Memory B cell (primary cell): ENCODE results near the gene AIG1.

Experiments
- ATAC-seq: fragments of 150-1000 bp; cut with Tn5 transposase; 2 replicates; pipeline ENCODE4 v1.10.0; 2021; ENCODE audit warnings: low read depth, mild to moderate bottlenecking, moderate library complexity
- DNase-seq, 2 donors: peaks; one replicate each; pipeline ENCODE4 v3.0.0; 2022; ENCODE audit warnings: low spot score in 2 of 2
- H3K27ac Mint-ChIP-seq: one replicate; pipeline ENCODE4 v1.8.0; 2022; ENCODE audit warnings: mild to moderate bottlenecking, moderate library complexity, mixed read lengths
- H3K27me3 Mint-ChIP-seq: one replicate; pipeline ENCODE4 v1.8.0; 2022; ENCODE audit warnings: mixed read lengths
- H3K36me3 Mint-ChIP-seq: one replicate; pipeline ENCODE4 v1.8.0; 2022; ENCODE audit warnings: mild to moderate bottlenecking, mixed read lengths
- H3K4me1 Mint-ChIP-seq: one replicate; pipeline ENCODE4 v1.8.0; 2022; ENCODE audit warnings: mixed read lengths
- H3K4me3 Mint-ChIP-seq: one replicate; pipeline ENCODE4 v1.8.0; 2022; ENCODE audit warnings: mild to moderate bottlenecking, moderate library complexity, mixed read lengths
- H3K9me3 Mint-ChIP-seq: one replicate; pipeline ENCODE4 v1.8.0; 2022; ENCODE audit warnings: mixed read lengths

The AIG1 gene

DNA sequence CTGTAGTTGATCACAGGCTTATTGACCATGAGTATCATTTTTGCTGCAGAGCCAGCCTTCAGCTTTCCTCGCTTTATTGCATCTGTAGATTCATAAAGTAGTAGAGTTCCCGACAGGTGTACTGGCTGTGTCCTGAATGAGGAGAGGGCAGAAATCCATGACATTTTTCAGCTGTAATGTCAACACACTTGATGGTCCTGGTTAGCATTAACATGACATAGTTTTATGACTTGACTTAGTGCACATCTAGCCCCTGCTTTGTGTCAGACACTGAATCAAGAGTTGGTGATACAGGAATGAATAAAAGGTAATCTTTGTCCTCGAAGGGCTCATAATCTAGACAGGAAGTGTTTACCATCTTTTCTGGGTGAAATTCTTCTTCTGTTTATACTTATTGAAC lies 55.0 kb downstream of the AIG1 start:
- H3K36me3 Mint-ChIP-seq, result peaks cover 20% of the 10 kb centered on the region
- H3K4me3 Mint-ChIP-seq, result no peak overlapping the region
- H3K27me3 Mint-ChIP-seq, result no peaks in the 10 kb centered on the region
- H3K27ac Mint-ChIP-seq, result no peak overlapping the region
- DNase-seq (no peak), ATAC-seq (no peak)
- peaks cover 3% of the 10 kb centered on the region for H3K9me3 Mint-ChIP-seq
- H3K4me1 Mint-ChIP-seq, result peaks cover 8% of the 10 kb centered on the region

DNA sequence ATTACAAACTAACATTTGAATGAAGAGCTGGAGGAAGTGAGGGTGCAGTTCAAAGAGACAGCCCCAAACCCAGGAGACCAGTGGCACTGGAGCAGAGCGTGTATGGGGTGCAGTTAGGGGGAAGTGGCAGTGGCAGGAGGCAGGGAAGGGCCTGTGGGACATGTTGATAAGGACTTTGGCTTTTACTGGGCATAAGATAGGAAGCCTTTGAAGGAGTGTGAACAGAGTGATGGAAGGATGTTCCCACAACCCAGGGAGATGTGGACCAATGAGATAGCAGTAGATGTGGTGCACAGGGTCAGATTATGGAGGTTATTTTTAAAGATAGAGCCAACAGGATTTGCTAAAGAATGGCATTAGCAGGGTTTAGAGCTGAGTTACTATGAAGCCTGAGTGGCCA lies 56.4 kb downstream of the AIG1 start:
- Mint-ChIP-seq H3K4me1 (peaks cover under 1% of the 10 kb centered on the region), H3K27me3 (no peaks in the 10 kb centered on the region), H3K9me3 (peaks cover 7% of the 10 kb centered on the region), H3K27ac (no peak overlapping the region), H3K4me3 (no peak overlapping the region), H3K36me3 (peaks cover 19% of the 10 kb centered on the region)
- ATAC-seq (no peak), DNase-seq (no peak)

DNA sequence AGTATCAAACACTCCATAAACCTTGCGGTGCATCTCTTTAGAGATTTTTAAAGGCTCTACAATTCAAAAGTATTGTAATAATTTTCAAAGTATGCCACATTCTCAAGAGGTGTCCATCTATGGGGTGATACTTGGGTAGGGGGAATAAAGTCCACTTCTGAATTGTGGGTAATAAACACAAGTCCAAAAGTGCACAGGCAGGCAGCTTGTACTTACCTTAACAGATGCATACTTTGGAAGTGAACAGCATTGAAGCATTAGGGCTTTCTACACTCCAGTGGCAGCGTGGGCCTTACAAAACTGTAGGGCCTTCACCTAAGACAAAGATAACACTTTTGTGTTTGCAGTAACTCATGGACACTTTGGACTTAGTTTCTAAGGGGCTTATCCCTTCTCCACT lies 58.6 kb downstream of the AIG1 start:
- DNase-seq, result no peak
- Mint-ChIP-seq H3K9me3 (peaks cover 8% of the 10 kb centered on the region), H3K4me1 (no peaks in the 10 kb centered on the region), H3K36me3 (peaks cover 23% of the 10 kb centered on the region), H3K27me3 (no peaks in the 10 kb centered on the region), H3K27ac (no peak overlapping the region), H3K4me3 (no peak overlapping the region)
- no peak for ATAC-seq

DNA sequence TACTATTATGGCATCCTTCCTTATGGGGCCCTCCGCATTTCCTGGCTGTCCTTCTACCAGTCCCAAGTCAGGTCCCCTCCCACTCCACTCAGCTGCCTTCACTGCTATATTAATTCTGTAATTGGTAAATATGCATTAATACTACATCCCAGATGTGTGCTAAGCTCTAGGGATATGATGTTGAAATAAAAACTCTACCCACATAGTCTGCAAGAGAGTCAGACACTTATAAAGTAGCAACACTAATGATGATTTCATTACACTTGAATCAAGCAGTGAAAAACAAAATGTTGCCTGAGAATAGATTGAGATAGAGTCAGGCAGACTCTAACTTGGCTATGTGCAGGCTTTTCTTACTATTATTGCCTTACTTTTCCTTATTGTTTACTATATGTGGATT lies 62.4 kb downstream of the AIG1 start:
- Mint-ChIP-seq H3K4me3 (no peak overlapping the region), H3K27ac (no peak overlapping the region), H3K36me3 (peaks cover 18% of the 10 kb centered on the region), H3K9me3 (peaks cover 8% of the 10 kb centered on the region), H3K27me3 (no peaks in the 10 kb centered on the region), H3K4me1 (no peaks in the 10 kb centered on the region)
- ATAC-seq (no peak), DNase-seq (no peak)

DNA sequence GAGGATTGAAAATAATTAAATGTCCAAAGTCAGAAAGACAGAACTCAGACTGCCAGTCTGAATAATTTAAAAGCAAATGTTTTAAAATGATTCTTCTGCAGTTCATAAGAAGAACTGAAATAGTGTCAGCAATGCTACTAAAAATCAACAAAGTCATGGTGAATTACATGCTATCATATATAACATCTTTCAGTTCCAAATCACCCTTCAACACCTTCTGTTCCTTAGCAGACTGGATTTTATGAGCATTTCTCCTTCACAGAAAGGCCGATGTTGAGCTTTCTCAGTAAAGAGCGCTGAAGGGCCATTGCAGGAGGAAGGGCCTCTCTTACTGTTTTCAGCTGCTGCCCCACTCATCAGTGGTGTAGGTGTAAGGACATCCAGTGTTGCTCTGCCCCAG lies 63.3 kb downstream of the AIG1 start:
- peaks cover 8% of the 10 kb centered on the region for H3K9me3 Mint-ChIP-seq
- H3K4me3 Mint-ChIP-seq, result no peak overlapping the region
- H3K36me3 Mint-ChIP-seq, result peaks cover 21% of the 10 kb centered on the region
- no peaks in the 10 kb centered on the region for H3K27me3 Mint-ChIP-seq
- DNase-seq, result no peak
- H3K4me1 Mint-ChIP-seq, result no peaks in the 10 kb centered on the region
- no peak overlapping the region for H3K27ac Mint-ChIP-seq
- ATAC-seq, result no peak

DNA sequence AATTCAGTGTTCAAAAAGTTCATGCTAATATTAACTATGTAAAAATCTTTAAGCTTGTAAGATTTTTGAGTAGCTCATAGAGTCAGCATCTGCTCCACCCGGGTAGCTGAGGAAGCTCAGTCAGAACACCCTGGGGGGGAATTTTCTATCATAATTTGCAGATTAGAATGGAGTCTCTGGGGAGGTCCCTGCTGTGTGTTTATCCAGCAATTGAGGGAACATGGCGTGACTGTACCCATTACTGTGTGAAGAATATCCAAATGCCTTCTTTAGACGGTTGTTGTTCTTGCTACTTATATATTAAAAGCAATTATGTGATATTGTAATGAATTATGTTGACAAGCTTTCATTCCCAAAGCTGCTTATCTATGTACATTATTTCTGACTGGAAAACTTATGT lies 64.8 kb downstream of the AIG1 start:
- no peak for ATAC-seq
- Mint-ChIP-seq H3K27ac (no peak overlapping the region), H3K4me3 (no peak overlapping the region), H3K27me3 (no peaks in the 10 kb centered on the region), H3K36me3 (peaks cover 19% of the 10 kb centered on the region), H3K9me3 (peaks cover 6% of the 10 kb centered on the region), H3K4me1 (no peaks in the 10 kb centered on the region)
- no peak for DNase-seq

DNA sequence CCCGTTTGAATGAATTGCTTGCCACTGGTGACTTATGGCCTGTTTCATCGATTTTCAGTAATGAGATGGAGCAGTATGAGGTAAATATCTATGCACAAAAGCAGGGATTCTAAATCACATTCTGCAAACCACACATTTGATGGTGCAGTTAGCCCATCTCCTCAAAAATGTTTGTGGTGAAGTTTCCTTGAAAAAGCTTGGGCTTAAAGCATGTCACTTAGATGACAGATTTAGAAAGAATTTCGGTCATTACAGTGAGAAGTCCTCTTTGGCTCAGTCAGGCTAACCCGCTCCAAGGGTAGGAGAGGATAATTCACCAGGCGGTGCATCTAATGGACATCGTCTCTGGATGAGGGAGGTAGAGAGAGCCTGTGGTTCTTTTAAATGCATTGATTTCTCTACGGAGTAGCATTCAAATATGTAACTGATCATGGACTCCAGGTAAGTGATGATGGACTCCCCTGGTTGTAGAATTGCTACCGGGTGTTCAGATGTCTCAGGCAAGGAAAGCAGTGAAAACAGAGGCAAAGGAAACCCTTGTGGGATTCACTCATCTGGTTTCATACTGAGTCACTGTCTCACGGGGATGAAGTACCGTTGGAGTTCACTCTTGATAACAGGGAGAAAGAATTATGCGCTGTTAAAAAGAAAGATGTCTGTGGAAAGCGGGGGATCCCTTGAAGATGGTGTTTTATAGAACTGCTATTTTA lies 65.3 kb downstream of the AIG1 start:
- H3K4me3 Mint-ChIP-seq, result no peak overlapping the region
- H3K36me3 Mint-ChIP-seq, result peaks cover 24% of the 10 kb centered on the region
- H3K27me3 Mint-ChIP-seq, result no peaks in the 10 kb centered on the region
- H3K9me3 Mint-ChIP-seq, result peaks cover 10% of the 10 kb centered on the region
- no peak for DNase-seq
- ATAC-seq, result no peak
- H3K4me1 Mint-ChIP-seq, result no peaks in the 10 kb centered on the region
- H3K27ac Mint-ChIP-seq, result no peak overlapping the region

DNA sequence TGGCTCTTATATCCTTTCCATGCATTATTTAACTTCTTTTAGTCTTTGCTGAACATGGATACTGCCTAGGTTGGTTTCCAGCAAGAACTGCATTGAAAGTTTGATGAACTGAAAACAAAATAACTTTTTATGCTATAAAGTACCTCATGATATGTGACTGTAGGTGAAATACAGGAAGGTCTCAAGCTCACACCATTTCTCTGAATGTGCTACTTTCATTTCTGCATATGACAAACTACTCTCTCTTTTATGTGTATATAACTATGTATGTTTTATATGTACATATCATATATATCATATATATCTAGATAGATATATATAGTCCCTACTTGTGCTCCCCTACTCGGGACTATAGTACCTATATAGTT lies 65.9 kb downstream of the AIG1 start:
- DNase-seq (no peak), ATAC-seq (no peak)
- no peaks in the 10 kb centered on the region for H3K4me1 Mint-ChIP-seq
- no peak overlapping the region for H3K4me3 Mint-ChIP-seq
- H3K27ac Mint-ChIP-seq, result no peak overlapping the region
- no peaks in the 10 kb centered on the region for H3K27me3 Mint-ChIP-seq
- H3K36me3 Mint-ChIP-seq, result peaks cover 25% of the 10 kb centered on the region
- H3K9me3 Mint-ChIP-seq, result peaks cover 9% of the 10 kb centered on the region

- peaks cover 8% of the 10 kb centered on the region for H3K9me3 Mint-ChIP-seq
- peaks cover 23% of the 10 kb centered on the region for H3K36me3 Mint-ChIP-seq
- no peak for ATAC-seq
- H3K27me3 Mint-ChIP-seq, result no peaks in the 10 kb centered on the region
- H3K4me3 Mint-ChIP-seq, result no peak overlapping the region
- no peaks in the 10 kb centered on the region for H3K4me1 Mint-ChIP-seq
- H3K27ac Mint-ChIP-seq, result no peak overlapping the region
- no peak for DNase-seq
Measured at GRCh38 chr6:143127941-143128680, 67.4 kb downstream of the AIG1 start.

- peaks cover 23% of the 10 kb centered on the region for H3K36me3 Mint-ChIP-seq
- no peak for DNase-seq
- peaks cover 8% of the 10 kb centered on the region for H3K9me3 Mint-ChIP-seq
- H3K4me3 Mint-ChIP-seq, result no peak overlapping the region
- no peak overlapping the region for H3K27ac Mint-ChIP-seq
- no peak for ATAC-seq
- no peaks in the 10 kb centered on the region for H3K4me1 Mint-ChIP-seq
- H3K27me3 Mint-ChIP-seq, result no peaks in the 10 kb centered on the region
Measured at GRCh38 chr6:143128681-143129015, 68.0 kb downstream of the AIG1 start.

DNA sequence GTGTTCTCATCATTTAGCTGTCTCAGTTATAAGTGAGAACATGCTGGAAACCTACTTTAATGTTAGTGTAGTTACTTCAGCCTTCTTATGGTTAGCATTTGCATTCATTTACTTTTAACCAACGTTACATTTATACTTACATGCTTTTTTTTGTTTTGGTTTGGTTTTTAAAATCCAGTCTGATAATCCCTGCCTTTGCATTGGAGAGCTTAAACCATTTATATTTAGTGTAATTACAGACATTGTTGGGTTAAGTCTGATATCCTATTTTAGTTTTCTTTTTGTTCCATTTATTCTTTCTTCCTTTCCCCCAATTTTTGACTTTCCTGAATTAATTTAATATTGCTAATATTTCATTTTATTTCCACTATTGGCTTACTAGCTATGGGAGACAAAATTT lies 70.2 kb downstream of the AIG1 start:
- H3K4me3 Mint-ChIP-seq, result no peak overlapping the region
- ATAC-seq (no peak), DNase-seq (no peak)
- no peaks in the 10 kb centered on the region for H3K27me3 Mint-ChIP-seq
- peaks cover 21% of the 10 kb centered on the region for H3K36me3 Mint-ChIP-seq
- H3K27ac Mint-ChIP-seq, result no peak overlapping the region
- H3K4me1 Mint-ChIP-seq, result no peaks in the 10 kb centered on the region
- peaks cover 8% of the 10 kb centered on the region for H3K9me3 Mint-ChIP-seq

GRCh38 chr6:143135325-143135724 lies 74.6 kb downstream of the AIG1 start:
- ATAC-seq, result no peak
- Mint-ChIP-seq H3K4me1 (no peaks in the 10 kb centered on the region), H3K4me3 (no peak overlapping the region), H3K36me3 (peaks cover 41% of the 10 kb centered on the region), H3K9me3 (peaks cover 12% of the 10 kb centered on the region), H3K27ac (no peak overlapping the region), H3K27me3 (no peaks in the 10 kb centered on the region)
- no peak for DNase-seq

- Mint-ChIP-seq H3K27ac (no peak overlapping the region), H3K9me3 (peaks cover 10% of the 10 kb centered on the region), H3K27me3 (no peaks in the 10 kb centered on the region), H3K4me1 (no peaks in the 10 kb centered on the region), H3K4me3 (no peak overlapping the region), H3K36me3 (peaks cover 42% of the 10 kb centered on the region)
- ATAC-seq (no peak), DNase-seq (no peak)
Measured at GRCh38 chr6:143135797-143136561, 75.3 kb downstream of the AIG1 start.

GRCh38 chr6:143136647-143137046 lies 76.0 kb downstream of the AIG1 start:
- Mint-ChIP-seq H3K4me3 (no peak overlapping the region), H3K36me3 (peaks cover 38% of the 10 kb centered on the region), H3K9me3 (peaks cover 6% of the 10 kb centered on the region), H3K4me1 (no peaks in the 10 kb centered on the region), H3K27me3 (no peaks in the 10 kb centered on the region), H3K27ac (no peak overlapping the region)
- no peak for ATAC-seq
- no peak for DNase-seq
